KBM-7 (cell line): ENCODE measurements around the gene IDUA.

ENCODE experiments used
- DNase-seq: peaks from one replicate; pipeline ENCODE4 v3.0.0-alpha.2; 2015
- in situ Hi-C: fragments of 300-500 bp; cut with MboI; formaldehyde crosslinking; loops from 2 replicates; pipeline ENCODE4 v1.14.3; 2020; ENCODE audit warnings: low sequenced_read_pairs, low pct_unique_long_range_greater_than_20kb, mixed read lengths

IDUA gene

DNA sequence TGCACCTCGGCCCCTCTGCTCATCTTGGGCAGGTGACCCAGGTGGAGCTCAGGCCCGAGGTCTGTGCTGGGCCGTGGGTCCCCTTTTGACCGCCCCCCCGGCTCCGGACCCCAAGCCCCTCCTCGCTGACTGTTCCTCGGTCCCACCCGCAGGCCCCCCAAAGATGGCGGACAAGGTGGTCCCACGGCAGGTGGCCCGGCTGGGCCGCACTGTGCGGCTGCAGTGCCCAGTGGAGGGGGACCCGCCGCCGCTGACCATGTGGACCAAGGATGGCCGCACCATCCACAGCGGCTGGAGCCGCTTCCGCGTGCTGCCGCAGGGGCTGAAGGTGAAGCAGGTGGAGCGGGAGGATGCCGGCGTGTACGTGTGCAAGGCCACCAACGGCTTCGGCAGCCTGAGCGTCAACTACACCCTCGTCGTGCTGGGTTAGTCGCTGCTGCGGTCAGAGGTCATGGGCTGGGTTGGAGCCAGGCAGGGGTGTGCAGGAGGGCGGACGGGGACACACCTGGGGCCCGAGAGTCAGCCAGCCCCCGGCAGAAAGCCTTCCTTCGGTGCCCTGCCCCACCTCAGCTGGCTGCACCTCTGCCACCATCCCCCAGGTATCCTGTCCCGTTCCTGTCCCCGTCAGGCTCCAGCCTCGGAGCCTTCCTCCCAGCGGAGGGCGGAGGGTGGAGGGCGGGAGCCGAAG is 35.4 kb downstream of the IDUA start:
- no peak for DNase-seq
- in situ Hi-C loops: no loop called here

DNA sequence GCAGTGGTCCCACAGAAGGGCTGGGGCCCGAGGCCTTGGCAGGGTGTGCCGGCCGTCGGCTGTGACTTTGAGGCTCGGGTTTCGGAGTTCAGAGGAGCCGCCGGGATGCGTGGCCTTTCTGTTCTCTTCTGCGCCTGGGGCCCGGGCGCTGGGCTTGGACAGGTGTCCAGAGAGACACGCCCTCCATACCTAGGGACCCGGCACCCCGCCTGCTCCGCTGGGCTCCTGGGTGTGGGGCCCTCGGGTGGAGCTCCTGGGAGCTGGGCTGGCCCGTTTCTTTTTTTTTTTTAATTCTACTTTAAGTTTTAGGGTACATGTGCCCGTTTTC is 35.9 kb downstream of the IDUA start:
- no peak for DNase-seq
- in situ Hi-C loops: no loop called here

DNA sequence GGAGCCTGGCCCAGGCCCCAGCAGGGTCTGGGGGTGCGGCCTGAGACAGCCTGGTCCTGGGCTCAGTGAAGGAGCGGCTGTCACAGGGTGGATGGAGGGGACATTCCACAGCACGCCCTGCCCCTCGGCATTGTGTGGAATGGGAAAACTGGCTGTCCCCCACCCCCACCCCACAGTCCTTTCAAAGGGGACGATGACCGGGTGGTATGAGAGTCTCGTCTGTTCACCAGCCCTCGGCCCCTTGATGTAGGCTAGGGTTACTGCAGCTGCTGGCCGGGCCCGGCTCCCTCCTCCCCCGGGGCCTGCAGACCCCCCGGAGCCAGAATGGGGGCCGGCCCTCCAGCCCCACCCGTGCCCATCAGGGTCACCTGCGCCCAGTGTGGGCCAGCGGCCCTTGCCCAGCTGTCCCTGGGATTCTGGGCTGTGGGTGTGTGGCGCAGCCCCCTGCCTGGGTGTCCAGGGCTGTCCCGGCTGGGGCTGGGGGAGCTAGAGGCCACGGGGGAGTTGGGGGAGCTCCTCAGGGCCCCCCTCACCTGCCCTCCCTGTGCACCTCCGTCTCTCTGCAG is 36.3 kb downstream of the IDUA start:
- in situ Hi-C loops: no loop called here
- no peak for DNase-seq

DNA sequence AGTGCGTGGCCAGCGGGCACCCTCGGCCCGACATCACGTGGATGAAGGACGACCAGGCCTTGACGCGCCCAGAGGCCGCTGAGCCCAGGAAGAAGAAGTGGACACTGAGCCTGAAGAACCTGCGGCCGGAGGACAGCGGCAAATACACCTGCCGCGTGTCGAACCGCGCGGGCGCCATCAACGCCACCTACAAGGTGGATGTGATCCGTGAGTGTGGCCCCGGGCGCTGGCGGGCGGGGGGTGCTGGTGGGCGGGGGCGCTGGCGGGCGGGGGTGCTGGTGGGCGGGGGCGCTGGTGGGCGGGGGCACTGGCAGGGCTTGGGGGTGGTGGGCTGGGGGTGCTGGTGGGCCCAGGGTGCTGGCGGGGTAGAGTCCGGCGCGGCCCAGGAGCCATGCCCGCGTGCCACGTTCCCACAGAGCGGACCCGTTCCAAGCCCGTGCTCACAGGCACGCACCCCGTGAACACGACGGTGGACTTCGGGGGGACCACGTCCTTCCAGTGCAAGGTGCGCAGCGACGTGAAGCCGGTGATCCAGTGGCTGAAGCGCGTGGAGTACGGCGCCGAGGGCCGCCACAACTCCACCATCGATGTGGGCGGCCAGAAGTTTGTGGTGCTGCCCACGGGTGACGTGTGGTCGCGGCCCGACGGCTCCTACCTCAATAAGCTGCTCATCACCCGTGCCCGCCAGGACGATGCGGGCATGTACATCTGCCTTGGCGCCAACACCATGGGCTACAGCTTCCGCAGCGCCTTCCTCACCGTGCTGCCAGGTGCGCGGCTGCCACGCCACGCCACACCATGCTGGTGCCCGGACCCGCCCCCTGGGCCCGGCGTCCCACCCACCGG is 37.3 kb downstream of the IDUA start:
- in situ Hi-C loops: no loop called here

DNA sequence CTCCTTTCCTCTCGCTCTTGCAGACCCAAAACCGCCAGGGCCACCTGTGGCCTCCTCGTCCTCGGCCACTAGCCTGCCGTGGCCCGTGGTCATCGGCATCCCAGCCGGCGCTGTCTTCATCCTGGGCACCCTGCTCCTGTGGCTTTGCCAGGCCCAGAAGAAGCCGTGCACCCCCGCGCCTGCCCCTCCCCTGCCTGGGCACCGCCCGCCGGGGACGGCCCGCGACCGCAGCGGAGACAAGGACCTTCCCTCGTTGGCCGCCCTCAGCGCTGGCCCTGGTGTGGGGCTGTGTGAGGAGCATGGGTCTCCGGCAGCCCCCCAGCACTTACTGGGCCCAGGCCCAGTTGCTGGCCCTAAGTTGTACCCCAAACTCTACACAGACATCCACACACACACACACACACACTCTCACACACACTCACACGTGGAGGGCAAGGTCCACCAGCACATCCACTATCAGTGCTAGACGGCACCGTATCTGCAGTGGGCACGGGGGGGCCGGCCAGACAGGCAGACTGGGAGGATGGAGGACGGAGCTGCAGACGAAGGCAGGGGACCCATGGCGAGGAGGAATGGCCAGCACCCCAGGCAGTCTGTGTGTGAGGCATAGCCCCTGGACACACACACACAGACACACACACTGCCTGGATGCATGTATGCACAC is 38.2 kb downstream of the IDUA start:
- no peak for DNase-seq
- in situ Hi-C loops: no loop called here

More for the DNA sequence above, 37.3 kb downstream of the IDUA start:
- DNase-seq: no peak

DNA sequence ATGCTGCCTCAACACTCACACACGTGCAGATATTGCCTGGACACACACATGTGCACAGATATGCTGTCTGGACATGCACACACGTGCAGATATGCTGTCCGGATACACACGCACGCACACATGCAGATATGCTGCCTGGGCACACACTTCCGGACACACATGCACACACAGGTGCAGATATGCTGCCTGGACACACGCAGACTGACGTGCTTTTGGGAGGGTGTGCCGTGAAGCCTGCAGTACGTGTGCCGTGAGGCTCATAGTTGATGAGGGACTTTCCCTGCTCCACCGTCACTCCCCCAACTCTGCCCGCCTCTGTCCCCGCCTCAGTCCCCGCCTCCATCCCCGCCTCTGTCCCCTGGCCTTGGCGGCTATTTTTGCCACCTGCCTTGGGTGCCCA is 39.3 kb downstream of the IDUA start:
- DNase-seq: no peak

DNA sequence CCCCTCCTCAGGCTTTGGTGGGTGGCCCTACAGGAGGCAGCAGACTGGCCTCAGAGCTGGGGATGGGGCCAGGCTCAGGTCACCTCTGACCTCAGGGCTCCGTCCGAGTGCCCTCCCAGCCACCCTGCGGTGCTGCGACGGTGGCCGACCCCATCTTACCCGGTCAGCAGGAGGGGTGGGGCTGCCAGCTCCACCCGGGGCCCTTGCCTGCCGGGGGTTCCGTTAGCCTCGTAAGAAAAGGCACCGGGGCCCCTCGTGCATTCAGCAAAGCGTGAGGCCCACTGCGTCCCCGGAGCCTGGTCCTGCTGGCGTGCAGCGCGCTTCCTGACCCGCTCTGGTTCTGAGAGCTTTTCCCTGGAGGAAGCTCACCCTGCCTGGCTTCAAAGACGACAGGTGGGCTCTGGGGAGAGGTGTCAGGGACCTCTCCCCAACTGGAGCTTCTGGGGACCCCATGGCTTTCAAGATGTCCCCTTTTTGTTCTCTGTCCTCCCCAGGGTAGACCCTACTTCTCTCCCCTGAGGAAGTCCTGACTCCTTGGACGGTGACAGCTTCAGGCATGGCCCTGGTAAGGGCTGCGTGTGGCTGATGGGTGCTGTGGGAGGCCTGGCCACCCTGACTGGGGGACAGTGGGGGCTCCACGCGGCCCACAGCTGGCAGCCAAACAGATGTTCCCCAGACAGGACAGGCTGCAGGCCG is 40.5 kb downstream of the IDUA start:
- DNase-seq: no peak
- in situ Hi-C loops: no loop called here

More for the DNA sequence above, 39.3 kb downstream of the IDUA start:
- in situ Hi-C loops: no loop called here

DNA sequence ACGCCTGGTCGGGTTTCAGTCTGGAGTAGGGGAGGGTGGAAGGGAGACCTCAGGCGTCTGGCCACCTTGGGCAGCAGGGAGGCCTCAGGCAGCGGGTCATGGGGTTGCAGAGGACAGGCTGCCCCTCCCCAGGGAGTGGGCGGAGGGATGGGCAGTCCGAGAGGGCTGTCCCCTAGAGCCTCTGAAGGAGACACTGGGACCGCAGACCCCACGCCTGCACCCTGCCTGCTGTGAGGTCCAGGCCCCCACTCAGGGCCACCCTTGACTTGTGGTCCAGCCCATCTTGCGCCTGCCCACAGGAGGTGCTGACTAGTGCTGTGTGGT is 41.0 kb downstream of the IDUA start:
- no peak for DNase-seq
- in situ Hi-C loops: no loop called here

DNA sequence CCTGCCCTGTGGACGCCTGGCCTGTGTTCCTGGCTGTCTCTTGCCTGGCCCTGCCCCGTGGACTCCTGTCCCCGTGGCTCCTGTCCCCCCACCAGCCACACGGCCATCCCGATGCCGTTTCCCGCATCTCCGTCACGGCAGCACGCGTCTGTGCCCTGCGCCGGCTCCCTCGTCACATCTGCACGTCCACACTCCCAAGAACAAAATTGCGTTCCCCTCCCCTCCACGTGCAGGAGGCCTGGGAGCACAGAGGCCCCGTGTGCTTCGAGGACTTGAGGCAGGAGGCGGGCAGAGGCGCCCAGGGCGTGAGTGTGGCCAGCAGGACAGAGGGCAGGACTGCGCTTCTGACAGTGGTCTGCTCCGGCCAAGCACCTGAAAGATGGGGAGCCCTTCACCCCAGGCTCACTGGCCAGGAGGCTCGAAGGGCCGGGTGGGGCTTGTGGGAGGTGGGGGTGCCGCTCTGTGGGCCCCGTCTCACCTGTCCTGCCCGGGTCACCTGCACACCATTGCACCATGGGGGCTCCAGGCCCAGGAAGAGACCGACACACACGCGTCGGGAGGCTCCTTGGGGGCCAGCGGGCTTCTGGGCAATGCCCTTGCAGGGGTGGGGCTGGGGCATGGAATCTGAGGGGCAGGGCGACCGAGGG is 41.9 kb downstream of the IDUA start:
- no peak for DNase-seq
- in situ Hi-C loops: no loop called here

DNA sequence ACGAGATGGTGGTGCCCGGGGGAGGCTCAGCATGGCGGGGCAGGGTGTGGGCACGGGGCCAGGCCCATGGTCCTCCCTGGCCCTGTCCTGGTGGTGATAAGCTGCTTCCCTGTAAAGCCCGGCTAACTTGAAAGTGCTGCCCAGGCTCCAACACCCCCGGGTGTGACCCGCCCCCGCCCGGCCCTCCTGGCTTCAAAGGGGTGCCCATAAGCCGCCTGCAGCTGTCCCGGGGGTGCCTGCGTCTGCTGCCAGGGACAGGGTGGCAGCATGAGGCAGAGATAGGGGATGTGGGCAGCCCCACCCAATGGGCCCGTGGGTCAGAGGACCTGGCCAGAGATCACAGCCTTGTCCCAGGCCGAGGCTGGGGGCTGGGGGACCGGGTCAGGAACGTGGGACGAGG is 42.7 kb downstream of the IDUA start:
- no peak for DNase-seq
- in situ Hi-C loops: no loop called here

DNA sequence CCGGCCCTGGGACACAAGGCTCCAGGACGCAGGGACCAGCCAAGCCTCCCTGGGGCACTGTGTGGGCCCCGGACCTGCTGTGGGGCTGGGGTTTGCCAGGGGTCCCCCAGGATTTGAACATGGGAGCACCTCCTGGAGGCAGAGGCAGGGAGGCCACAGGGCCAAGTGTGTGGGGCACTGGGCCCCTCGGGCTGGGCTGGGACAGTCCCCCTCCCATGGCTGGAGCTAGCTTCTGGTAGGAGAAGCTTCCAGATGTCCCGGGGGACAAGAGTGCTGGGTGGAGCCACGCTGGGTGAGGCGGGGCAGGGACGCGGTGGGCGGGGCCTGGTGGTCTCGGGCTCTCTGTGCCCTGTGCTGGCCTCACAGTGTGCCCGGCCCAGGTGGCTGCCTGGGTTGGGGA is 43.2 kb downstream of the IDUA start:
- in situ Hi-C loops: no loop called here
- DNase-seq: no peak

DNA sequence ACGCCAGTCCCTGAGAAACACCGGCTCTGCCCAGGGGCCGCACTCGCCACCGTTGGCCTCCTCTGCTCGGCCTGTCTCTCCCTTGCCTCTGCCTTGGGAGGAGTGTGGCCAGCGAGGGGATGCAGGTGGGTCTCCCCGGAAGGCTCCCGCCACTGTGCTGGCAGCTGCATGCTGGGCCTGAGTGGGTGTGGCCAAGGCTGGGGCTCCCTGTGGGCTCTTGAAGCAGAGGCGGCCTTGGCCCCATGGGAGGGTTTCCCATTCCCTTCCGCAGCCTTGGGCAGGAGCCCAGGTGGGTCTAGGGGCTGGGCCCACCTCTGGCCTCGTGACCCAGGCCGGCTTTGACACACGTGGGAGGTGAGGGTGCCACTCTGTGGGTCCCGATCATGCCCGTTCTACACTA is 43.7 kb downstream of the IDUA start:
- DNase-seq: no peak
- in situ Hi-C loops: no loop called here

DNA sequence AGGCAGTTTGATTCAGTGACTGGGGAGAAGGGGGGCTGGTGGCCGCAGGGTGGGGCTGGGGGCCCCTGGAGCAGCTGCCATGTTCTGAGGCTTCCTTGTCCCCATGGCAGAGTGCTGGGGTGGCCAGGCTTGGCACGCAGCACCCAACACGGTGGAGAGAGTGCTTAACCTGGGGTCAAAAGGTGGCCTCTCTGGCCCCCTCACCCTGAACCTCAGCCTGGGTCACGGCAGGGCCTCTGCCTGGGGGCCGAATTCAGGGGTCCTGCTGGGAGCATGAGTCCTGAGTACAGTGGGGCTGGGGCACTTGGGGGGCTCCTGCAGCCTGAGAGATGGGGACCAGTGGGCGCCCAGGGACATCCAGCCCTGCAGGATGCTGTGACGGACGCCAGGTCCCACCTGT is 44.5 kb downstream of the IDUA start:
- in situ Hi-C loops: no loop called here
- DNase-seq: no peak

DNA sequence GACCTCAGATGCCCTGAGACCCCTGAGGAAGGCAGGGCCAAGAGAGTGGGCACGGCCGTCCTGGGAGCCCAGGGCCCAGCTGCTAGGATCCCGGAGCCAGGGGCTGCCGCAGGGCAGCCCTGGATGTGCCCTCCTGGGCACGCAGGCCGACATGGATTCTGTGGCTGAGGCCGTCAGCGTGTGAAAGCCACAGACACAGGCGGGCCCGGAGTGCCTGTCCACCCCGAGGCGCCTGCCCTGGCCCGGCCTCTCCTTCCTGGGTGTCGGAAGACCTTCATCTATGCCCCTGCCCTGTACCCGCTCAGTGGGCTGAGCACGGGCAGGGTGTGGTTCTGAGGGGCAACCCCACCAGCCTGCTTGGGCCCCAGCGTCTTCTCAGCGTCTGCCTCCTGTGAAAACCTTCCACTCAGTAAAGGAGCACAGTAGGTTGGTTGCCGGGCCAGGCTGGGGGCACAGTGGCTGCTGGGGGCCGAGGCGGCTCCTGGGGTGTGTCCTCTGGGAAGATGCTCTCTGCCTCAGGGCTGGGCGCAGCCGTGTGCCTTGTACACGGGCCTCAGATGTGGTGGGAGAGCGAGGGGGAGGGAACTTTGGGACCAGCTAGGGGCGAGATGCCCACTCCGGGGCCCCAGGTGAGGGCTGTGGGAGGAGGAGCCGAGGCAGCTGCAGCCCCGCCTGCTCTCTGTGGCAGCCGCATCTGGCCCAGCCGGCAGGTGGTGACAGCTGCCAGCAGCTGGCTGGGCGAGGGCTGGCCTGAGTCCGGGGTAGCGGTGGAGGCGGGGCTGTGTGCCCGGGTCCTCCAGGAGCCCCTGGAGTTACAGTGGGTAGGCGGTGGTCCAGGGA is 45.3 kb downstream of the IDUA start:
- in situ Hi-C loops: no loop called here
- no peak for DNase-seq

DNA sequence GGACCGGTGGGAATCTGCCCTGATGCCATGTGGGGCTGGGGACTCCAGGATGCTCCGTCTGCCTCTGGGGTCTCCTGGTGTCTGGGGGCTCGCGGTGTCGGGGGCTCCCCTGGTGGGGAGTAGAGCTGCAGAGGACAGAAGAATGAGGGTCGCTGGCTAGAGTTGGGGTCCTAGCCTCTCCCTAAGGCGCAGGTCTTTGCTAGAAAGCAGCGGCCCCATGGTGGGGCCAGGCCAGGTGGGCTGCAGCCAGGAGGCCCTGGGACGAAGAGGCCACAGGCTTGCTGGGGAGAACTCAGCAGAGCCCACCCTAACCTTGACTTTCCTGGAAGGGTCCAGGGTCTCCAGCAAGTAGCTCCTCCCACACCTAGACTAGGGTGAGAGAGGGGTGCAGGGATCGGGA is 46.0 kb downstream of the IDUA start:
- DNase-seq: no peak
- in situ Hi-C loops: no loop called here

DNA sequence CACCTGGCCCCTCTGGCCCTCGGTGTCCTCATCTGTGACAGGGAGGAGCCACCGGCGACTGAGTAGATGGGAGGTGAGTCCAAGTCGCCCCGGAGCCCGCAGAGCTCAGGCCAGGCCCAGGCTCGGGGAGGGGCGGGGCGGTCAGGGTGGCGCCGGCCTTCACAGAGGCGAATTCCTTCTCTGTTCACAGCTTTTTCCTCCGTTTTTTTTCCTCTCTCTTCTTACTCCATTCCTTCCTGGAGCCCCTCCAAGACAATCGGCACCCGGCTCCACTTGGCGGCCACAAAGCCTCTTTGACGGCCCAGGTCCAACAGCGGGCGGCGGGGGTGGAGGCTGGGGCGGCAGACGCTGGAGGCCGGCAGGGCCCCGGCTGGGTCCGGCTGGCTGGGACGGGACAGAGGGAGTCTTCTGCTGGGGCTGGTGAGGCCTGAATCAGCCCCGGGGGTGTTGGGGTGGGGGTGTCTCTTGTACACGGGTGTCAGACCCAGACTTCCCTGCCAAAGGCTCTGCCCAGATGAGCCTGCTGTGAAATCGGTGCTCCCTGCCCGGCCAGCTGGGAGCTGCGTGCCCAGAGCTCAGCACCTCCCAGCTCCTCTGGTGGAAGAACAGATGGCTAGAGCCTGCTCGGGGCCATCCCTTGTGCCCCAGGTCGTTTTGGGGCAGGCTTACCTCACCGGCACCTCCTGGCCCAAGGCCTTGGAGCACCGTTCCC is 47.2 kb downstream of the IDUA start:
- no peak for DNase-seq
- in situ Hi-C loops: no loop called here

DNA sequence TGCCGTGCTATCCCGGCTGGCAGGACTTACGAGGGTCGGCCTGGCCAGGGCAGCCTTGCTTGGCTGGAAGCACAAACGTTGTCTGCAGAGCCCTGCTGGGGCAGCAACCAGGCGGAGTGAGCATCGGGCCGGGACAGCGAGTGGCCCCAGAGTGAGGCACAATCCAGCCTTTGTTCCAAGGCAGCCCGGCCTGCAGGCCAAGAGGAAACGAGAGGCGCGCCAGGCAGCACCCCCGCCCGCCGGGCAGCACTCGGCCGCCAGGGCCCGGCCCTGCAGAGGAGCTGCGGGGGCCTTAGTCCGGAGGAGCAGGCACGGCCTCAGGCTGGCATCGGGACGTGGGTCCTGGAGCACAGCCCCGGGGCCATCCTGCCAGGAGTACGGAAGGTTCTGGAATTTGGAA is 48.7 kb downstream of the IDUA start:
- DNase-seq: no peak
- in situ Hi-C loops: no loop called here

DNA sequence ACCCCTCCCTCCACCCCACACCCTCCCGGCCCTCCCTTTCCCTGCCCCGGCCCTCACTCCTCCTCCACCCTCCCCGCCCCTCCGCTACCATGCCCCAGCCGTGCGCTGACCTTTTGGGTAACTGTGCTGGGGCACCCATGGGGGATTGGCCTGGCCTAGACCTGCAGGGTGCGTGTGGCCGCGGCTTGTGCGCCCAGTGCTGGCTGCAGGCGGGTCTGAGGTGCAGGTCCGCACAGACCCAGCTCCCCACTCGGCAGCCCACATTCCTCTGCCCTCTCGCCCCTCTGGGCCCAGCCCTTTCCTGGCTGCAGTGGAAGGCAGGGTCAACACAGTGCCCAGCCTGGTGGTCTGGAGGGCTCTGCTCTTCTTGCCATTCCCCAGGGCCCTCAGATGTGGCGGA is 49.3 kb downstream of the IDUA start:
- DNase-seq: no peak
- in situ Hi-C loops: no loop called here
